Measurements from ENCODE around the gene LRRC28.

- TF ChIP-seq POLR2AphosphoS5 (IDR thresholded peaks at IDR 0.05; ENCODE audit: low read depth, low read length): no peak
- no peak for TF ChIP-seq TAF1 (IDR thresholded peaks at IDR 0.05; ENCODE audit: borderline replicate concordance, low read depth, low read length)
- TF ChIP-seq POLR2A (IDR thresholded peaks at IDR 0.05; ENCODE audit: low read depth, low read length): no peak
These were observed 160.0 kb downstream of the LRRC28 start for GRCh38 chr15:99411234-99411633.
